Gastroesophageal sphincter (tissue), 4 donors: ENCODE measurements around the gene TMIE. TPM values are rescaled to one million over a fixed set of nuclear protein-coding genes. Genes with fewer than 3 reads are reported as not detected.

ENCODE experiments used
- ATAC-seq: fragments of 150-250 bp; one replicate; pipeline ENCODE4 v1.9.1; 2016; ENCODE audit warnings: mild to moderate bottlenecking, moderate library complexity
- H3K27ac ChIP-seq, 4 donors: fragments of 200-600 bp; sonication (generic) in 3 of 4; 1 replicate in 3 of 4; 2 replicates in 1 of 4; pipeline ENCODE4 v1.5.1; 2016 to 2019
- H3K27me3 ChIP-seq: fragments of 200-600 bp; sonication (generic); one replicate; pipeline ENCODE4 v1.5.1; 2019
- H3K36me3 ChIP-seq, 2 donors: fragments of 200-600 bp; sonication (generic); one replicate each; pipeline ENCODE4 v1.5.1; 2019; ENCODE audit warnings: control low read depth in 1 of 2
- H3K4me1 ChIP-seq, 3 donors: fragments of 200-600 bp; sonication (generic); 1 replicate in 2 of 3; 2 replicates in 1 of 3; pipeline ENCODE4 v1.5.1; 2016 to 2019; ENCODE audit warnings: control low read depth in 2 of 3
- H3K4me3 ChIP-seq, 2 donors: fragments of 200-600 bp; sonication (generic); one replicate each; pipeline ENCODE4 v1.5.1; 2019; ENCODE audit warnings: mild to moderate bottlenecking in 1 of 2, moderate library complexity in 1 of 2
- H3K9me3 ChIP-seq, 3 donors: fragments of 200-600 bp; sonication (generic); one replicate each; pipeline ENCODE4 v1.5.1; 2017 to 2019; ENCODE audit warnings: control low read depth in 2 of 3
- EP300 ChIP-seq: sonication (generic); formaldehyde crosslinking; IDR thresholded peaks from one replicate; pipeline ENCODE4 v1.6.1; 2017; ENCODE audit warnings: antibody characterized with exemption, mild to moderate bottlenecking
- POLR2A ChIP-seq, 2 donors: fragments of 450-650 bp; IDR thresholded peaks; one replicate each; pipeline ENCODE4 v1.6.1; 2017; ENCODE audit warnings: antibody characterized with exemption in 2 of 2, mild to moderate bottlenecking in 2 of 2, moderate library complexity in 1 of 2
- POLR2AphosphoS5 ChIP-seq: sonication (generic); formaldehyde crosslinking; IDR thresholded peaks from one replicate; pipeline ENCODE4 v1.6.1; 2017; ENCODE audit warnings: antibody characterized with exemption
- WGBS, 2 donors: methylation state at CpG; one replicate each; pipeline ENCODE4 v1.1.5; 2018; ENCODE audit warnings: low coverage in 1 of 2; 5-methylcytosine and 5-hydroxymethylcytosine counted together
- total RNA-seq, 4 donors: library from RNA; depleted of rRNA; stranded (reverse); fragments of >200 nt; gene quantifications; one replicate each; pipeline ENCODE4 v1.1.0, GENCODE V29; 2016
- TF ChIP-seq, protein P1 (sequence below), 4 experiments: fragments of 200-600 bp in 2 of 4; fragments of 450-650 bp in 2 of 4; sonication (generic) in 1 of 4; IDR thresholded peaks; one replicate each; pipeline ENCODE4 v1.5.1; 2017 to 2019; ENCODE audit warnings: antibody characterized with exemption in 4 of 4, mild to moderate bottlenecking in 2 of 4, moderate library complexity in 2 of 4

Gene TMIE, protein sequence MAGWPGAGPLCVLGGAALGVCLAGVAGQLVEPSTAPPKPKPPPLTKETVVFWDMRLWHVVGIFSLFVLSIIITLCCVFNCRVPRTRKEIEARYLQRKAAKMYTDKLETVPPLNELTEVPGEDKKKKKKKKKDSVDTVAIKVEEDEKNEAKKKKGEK
- total RNA-seq = 1 to 10 TPM in 1 of 4 donors, under 1 TPM in 2, not detected in 1; 0.15 to 1.4 (median 0.69) TPM

DNA sequence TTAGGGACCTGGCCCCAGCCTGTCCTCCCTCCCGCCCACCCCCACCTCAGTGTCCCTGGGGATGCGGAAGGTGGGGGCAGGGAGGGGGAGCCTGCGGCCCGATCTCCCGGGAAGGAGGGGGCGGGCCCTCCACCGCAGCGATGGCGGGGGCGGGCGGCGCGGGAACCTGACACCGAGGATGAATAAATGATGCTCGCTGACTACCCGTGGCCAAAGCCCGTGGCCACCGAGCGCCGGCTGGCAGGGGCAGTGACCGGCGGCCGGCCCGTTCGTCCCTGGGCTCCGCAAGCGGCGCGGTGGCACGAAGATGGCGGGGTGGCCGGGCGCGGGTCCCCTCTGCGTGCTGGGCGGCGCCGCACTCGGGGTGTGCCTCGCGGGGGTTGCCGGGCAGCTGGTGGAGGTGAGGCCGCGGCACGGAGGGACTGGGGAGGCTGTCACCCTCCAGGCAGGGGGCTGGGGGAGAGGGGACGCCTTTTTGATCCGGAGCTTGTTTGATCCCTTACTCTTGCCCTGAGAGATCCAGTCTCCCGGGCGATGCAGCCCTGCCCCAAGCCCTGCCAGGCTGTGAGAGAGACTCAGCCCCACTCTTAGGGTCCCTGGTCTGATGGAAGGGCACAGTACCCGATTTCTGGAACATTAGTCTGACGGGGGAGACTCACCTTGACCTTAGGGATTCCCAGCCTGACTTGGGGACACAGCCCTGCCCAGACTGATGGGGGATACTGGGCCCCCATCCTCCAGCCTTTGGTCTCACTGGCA is at the start of gene TMIE:
Gene TMIE (plus strand): TSS at position 212 of the 759 bp plus-strand sequence. CDS start 96 bp downstream, at position 308.
- ATAC-seq = no peak
- peaks cover 2 to 52% (median 27%) of the 10 kb centered on the region in 3 donors for H3K4me1 ChIP-seq

DNA sequence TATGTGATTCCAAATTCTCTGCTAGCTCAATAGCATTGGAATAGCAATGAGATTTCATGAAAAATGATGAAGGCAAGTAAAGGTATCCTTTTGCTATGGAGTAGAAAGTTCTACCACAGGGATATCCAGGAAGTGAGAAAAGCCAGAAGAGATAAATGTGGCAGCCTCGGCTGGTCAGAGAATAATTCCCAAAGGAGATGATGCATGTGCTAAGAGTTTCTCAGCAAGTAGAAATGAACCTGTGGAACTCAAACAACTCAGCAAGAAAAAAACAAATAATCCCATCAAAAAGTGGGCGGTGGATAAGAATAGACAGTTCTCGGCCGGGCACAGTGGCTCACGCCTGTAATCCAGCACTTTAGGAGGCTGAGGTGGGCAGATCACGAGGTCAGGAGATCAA is 45.9 kb upstream of the TMIE start:
- WGBS, 2 donors = 55 to 85% methylated on average over 2 to 6 of the region's 6 CpGs
- H3K4me3 ChIP-seq = no peak overlapping the region
- TF ChIP-seq, protein P1, sequence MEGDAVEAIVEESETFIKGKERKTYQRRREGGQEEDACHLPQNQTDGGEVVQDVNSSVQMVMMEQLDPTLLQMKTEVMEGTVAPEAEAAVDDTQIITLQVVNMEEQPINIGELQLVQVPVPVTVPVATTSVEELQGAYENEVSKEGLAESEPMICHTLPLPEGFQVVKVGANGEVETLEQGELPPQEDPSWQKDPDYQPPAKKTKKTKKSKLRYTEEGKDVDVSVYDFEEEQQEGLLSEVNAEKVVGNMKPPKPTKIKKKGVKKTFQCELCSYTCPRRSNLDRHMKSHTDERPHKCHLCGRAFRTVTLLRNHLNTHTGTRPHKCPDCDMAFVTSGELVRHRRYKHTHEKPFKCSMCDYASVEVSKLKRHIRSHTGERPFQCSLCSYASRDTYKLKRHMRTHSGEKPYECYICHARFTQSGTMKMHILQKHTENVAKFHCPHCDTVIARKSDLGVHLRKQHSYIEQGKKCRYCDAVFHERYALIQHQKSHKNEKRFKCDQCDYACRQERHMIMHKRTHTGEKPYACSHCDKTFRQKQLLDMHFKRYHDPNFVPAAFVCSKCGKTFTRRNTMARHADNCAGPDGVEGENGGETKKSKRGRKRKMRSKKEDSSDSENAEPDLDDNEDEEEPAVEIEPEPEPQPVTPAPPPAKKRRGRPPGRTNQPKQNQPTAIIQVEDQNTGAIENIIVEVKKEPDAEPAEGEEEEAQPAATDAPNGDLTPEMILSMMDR (IDR thresholded peaks at IDR 0.05) = no peak
- no peak for TF ChIP-seq POLR2AphosphoS5
- TF ChIP-seq EP300 = no peak
- TF ChIP-seq POLR2A (IDR thresholded peaks at IDR 0.05) = no peak
- no peak overlapping the region for H3K27ac ChIP-seq
- H3K4me1 ChIP-seq = no peaks in the 10 kb centered on the region
- no peaks in the 10 kb centered on the region for H3K36me3 ChIP-seq
- ATAC-seq = no peak
- no peaks in the 10 kb centered on the region for H3K27me3 ChIP-seq
- H3K9me3 ChIP-seq = peaks cover 0 to 7% (median 0%) of the 10 kb centered on the region in 3 donors

More for the DNA sequence above, at the start of gene TMIE:
- H3K9me3 ChIP-seq = no peaks in the 10 kb centered on the region
- H3K4me3 ChIP-seq = peak within 1 kb of the TSS; percentile 29 to 53
- H3K27ac ChIP-seq = peak within 1 kb of the TSS in 3 of 4 donors; percentile 50 to 60 (median 56)
- H3K36me3 ChIP-seq = no peaks in the 10 kb centered on the region
- TF ChIP-seq, protein P1 (IDR thresholded peaks at IDR 0.05) = no peak
- TF ChIP-seq POLR2A (IDR thresholded peaks at IDR 0.05) = no peak
- TF ChIP-seq POLR2AphosphoS5 = no peak
- TF ChIP-seq EP300 = no peak
- 11% methylated on average over 7 of the region's 51 CpGs; no CpG with 5 or more reads in 1 of the 2 donors for WGBS, 2 donors
- peaks cover 7% of the 10 kb centered on the region for H3K27me3 ChIP-seq

DNA sequence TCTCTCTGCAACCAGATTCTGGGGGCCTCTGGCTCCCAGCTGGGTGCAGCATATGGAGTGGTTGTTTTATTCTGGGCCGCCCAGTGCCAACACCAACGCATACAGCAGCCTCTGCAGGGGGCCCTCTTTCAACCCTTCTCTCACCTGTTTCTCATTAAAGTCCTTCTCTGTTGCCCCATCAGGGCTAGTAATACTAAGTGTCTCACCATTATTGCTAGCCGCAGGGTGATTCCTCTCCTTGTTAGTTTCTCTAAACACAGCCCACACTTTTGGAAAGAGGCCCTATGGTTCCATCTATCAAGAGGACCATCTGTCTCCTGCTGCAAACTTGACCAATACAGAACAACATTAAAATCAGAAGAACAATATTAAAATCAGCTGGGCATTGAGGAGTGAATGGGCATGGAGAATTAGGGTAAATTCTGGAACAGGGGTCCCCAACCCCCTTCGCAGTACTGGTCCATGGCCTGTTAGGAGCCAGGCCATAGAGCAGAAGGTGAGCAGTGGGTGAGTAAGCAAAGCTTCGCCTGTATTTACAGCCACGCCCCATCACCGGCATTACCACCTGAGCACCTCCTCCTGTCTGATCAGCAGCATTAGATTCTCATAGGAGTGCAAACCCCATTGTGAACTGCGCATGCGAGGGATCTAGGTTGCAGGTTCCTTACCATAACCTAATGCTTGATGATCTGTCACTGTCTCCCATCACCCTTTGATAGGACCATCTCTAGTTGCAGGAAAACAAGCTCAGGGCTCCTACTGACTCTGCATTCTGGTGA is 44.2 kb upstream of the TMIE start:
- ATAC-seq = no peak
- 87 to 88% methylated on average over 8 to 9 of the region's 9 CpGs for WGBS, 2 donors
- Histone ChIP-seq H3K36me3 (no peaks in the 10 kb centered on the region), H3K9me3 (peaks cover 0 to 3% (median 0%) of the 10 kb centered on the region in 3 donors), H3K27me3 (no peaks in the 10 kb centered on the region), H3K4me1 (peaks cover 0 to 4% (median 0%) of the 10 kb centered on the region in 3 donors), H3K27ac (no peak overlapping the region), H3K4me3 (no peak overlapping the region)
- TF ChIP-seq EP300 (no peak), POLR2A (IDR thresholded peaks at IDR 0.05) (no peak), POLR2AphosphoS5 (no peak)
- TF ChIP-seq, protein P1 (IDR thresholded peaks at IDR 0.05) = no peak

DNA sequence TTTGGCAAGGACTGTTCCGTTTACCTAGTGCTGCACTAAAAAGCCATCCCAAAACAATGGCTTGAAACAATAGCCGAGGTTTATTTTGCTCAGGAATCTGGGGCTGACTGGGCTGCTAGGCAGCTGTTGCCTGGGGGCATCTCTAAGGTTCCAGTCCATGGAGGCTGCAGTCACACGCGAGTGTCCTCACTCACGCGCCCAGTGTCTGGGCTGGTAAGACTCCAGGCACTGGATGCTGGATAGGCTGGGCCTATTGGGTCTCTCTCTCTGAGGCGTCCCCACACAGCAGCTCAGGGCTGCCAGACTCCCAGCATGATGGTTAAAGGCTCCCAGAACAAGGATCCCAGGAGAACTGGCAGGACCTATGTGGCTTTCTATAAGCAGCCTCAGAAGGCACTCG is 41.9 kb upstream of the TMIE start:
- no peaks in the 10 kb centered on the region for H3K9me3 ChIP-seq
- TF ChIP-seq, protein P1 (IDR thresholded peaks at IDR 0.05) = no peak
- TF ChIP-seq EP300 (no peak), POLR2AphosphoS5 (no peak), POLR2A (IDR thresholded peaks at IDR 0.05) (no peak)
- H3K4me1 ChIP-seq = peaks cover 0 to 21% (median 5%) of the 10 kb centered on the region in 3 donors
- 60 to 91% methylated on average over 1 to 7 of the region's 8 CpGs for WGBS, 2 donors
- no peaks in the 10 kb centered on the region for H3K27me3 ChIP-seq
- H3K4me3 ChIP-seq = no peak overlapping the region
- H3K36me3 ChIP-seq = no peaks in the 10 kb centered on the region
- ATAC-seq = no peak
- no peak overlapping the region for H3K27ac ChIP-seq
